ENCODE data around the gene NR1H4. TPM values are rescaled to one million over a fixed set of nuclear protein-coding genes. Genes with fewer than 3 reads are reported as not detected.

NR1H4 gene
- total and polyA plus RNA-seq, 2 of the 8 experiments (the other 6 are each of a cell fraction or from before 2014, with no cell fraction given) = not detected

DNA sequence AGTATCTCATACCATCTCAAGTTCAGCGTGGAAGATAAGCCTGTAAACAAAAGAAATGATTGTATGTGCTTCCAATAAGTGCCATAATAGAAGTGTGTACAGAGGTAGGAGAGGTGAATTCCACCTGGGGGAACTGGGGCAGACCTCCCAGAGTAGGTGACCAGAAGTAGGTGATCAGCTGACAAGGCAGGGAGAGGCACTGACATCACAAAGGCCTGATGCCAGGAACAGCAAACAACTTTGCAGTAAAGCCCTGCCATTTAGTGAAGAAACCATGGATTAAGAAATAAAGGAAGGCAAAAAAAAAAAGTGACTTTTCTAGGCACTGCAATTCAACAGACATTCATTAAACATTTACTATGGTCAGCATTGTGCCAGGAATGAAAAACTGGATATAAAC lies 31.1 kb downstream of the NR1H4 start:
- Histone ChIP-seq H3K79me1 (ENCODE audit: low read depth, low read length) (no peaks in the 10 kb centered on the region), H4K8ac (ENCODE audit: extremely low read depth, insufficient read depth, low read length) (no peak overlapping the region), H3K27ac (ENCODE audit: low read depth, low read length) (no peak overlapping the region), H2BK5ac (ENCODE audit: low read depth, low read length) (no peak overlapping the region), H2BK15ac (ENCODE audit: low read length) (no peak overlapping the region), H3K9ac (replicated peaks in 1 of 4; ENCODE audit: extremely low read depth in 1 of 4, low read depth in 3 of 4, low read length in 3 of 4) (no peak overlapping the region), H3K18ac (ENCODE audit: extremely low read depth, low read length) (no peak overlapping the region), H3K14ac (ENCODE audit: insufficient read length) (no peak overlapping the region), H3K27me3 (replicated peaks in 1 of 4; ENCODE audit: control insufficient read depth in 3 of 4, extremely low read depth in 1 of 4, insufficient read depth in 3 of 4, low read length in 3 of 4) (no peaks in the 10 kb centered on the region), H2BK120ac (replicated peaks; ENCODE audit: low read depth, low read length) (no peak overlapping the region), H3K4me1 (replicated peaks in 1 of 4; ENCODE audit: control insufficient read depth in 3 of 4, insufficient read depth in 4 of 4, low read length in 3 of 4) (no peaks in the 10 kb centered on the region), H3K36me3 (ENCODE audit: control insufficient read depth in 2 of 4, insufficient read depth in 4 of 4, low read length in 3 of 4) (no peaks in the 10 kb centered on the region), H4K91ac (replicated peaks; ENCODE audit: insufficient read length, low read length) (no peak overlapping the region), H3K4ac (replicated peaks; ENCODE audit: insufficient read length, low read depth, low read length) (no peak overlapping the region), H3K9me3 (ENCODE audit: insufficient read depth in 2 of 2, low read depth in 1 of 2, low read length in 1 of 2) (0 out of 4 replicates have a peak, but pooled peaks cover 0 to 3% of the 10 kb centered on the region in 2 experiments), H2AFZ (ENCODE audit: low read length) (no peak overlapping the region), H2AK5ac (ENCODE audit: low read depth, low read length) (no peak overlapping the region), H4K5ac (ENCODE audit: insufficient read length, low read depth, low read length) (no peak overlapping the region), H2BK12ac (ENCODE audit: low read depth, low read length) (no peak overlapping the region), H3K4me2 (ENCODE audit: insufficient read depth in 1 of 2, low read depth in 2 of 2, low read length in 2 of 2) (no peak overlapping the region), H3K23ac (ENCODE audit: insufficient read length) (no peak overlapping the region), H3K4me3 (ENCODE audit: extremely low read depth in 1 of 4, insufficient read depth in 2 of 4, low read depth in 3 of 4, low read length in 4 of 4) (no peak overlapping the region), H3K23me2 (ENCODE audit: low read depth, low read length) (no peaks in the 10 kb centered on the region), H3K79me2 (ENCODE audit: control insufficient read depth in 1 of 2, insufficient read depth in 2 of 2, low read length in 2 of 2) (no peaks in the 10 kb centered on the region), H3K56ac (replicated peaks; ENCODE audit: insufficient read length, low read depth, low read length) (no peak overlapping the region), H2BK20ac (ENCODE audit: low read length) (no peak overlapping the region), H4K20me1 (replicated peaks in 1 of 2; ENCODE audit: control insufficient read depth in 1 of 2, insufficient read depth in 2 of 2, low read length in 2 of 2) (no peaks in the 10 kb centered on the region)
- FAIRE-seq = no peak
- WGBS, 2 experiments (ENCODE audit: extremely low coverage in 1 of 2, insufficient coverage in 1 of 2, insufficient read length in 1 of 2, insufficient replicate concordance in 2 of 2, low coverage in 1 of 2, low lambda C conversion rate in 2 of 2, missing lambda C conversion rate in 1 of 2) = 85% methylated on average over 1 of the region's 1 CpG; no CpG with 5 or more reads in 1 of the 2 experiments
- POLR2A ChIA-PET (ENCODE audit: partially characterized antibody) = interaction anchor here (0.7 kb wide), 1 partner anchor 14 kb away, joined by 6 read pairs; no protein-coding TSS in a partner anchor
- DNase-seq (ENCODE audit: low read depth in 1 of 2, low spot score in 2 of 2) = no peak
- CTCF ChIA-PET (ENCODE audit: partially characterized antibody) = no interaction called here
- TF ChIP-seq CTBP2 (IDR thresholded peaks at IDR 0.05; ENCODE audit: borderline replicate concordance, insufficient read depth, insufficient read length, low read length) = no peak
- TF ChIP-seq TEAD4 (IDR thresholded peaks at IDR 0.05; ENCODE audit: low read depth, low read length) = no peak
- no peak for TF ChIP-seq ZNF274 (IDR thresholded peaks at IDR 0.05; ENCODE audit: borderline replicate concordance, extremely low read depth, low read length)
- TF ChIP-seq SIN3A (conservative IDR thresholded peaks at IDR 0.05 in 1 of 2, IDR thresholded peaks at IDR 0.05 in 1 of 2; ENCODE audit: low read depth in 1 of 2, low read length in 2 of 2) = no peak
- no peak for TF ChIP-seq CHD2 (IDR thresholded peaks at IDR 0.05; ENCODE audit: low read length)
- no peak for TF ChIP-seq ASH2L (IDR thresholded peaks at IDR 0.05; ENCODE audit: low read length)
- TF ChIP-seq EP300 (IDR thresholded peaks at IDR 0.05; ENCODE audit: borderline replicate concordance in 1 of 2, low read depth in 2 of 2, low read length in 2 of 2) = no peak
- no peak for TF ChIP-seq EGR1 (IDR thresholded peaks at IDR 0.05; ENCODE audit: borderline replicate concordance, low read depth, low read length)
- no peak for TF ChIP-seq CBX8 (IDR thresholded peaks at IDR 0.05; ENCODE audit: borderline replicate concordance, low read depth, low read length)
- TF ChIP-seq NRF1 (IDR thresholded peaks at IDR 0.05; ENCODE audit: low read depth, low read length) = no peak
- TF ChIP-seq CBX5 (IDR thresholded peaks at IDR 0.05; ENCODE audit: low read depth, low read length) = no peak
- no peak for TF ChIP-seq POU5F1 (IDR thresholded peaks at IDR 0.05; ENCODE audit: low read depth, low read length)
- TF ChIP-seq YY1 (IDR thresholded peaks at IDR 0.05; ENCODE audit: low read depth, low read length) = no peak
- TF ChIP-seq NANOG (IDR thresholded peaks at IDR 0.05; ENCODE audit: insufficient read depth, low read depth, low read length, poor library complexity, severe bottlenecking) = no peak

Data from H1 (cell line).